GM12865 (cell line): ENCODE results near the gene SMS.

Experiments used
- DNase-seq: peaks from one replicate; pipeline ENCODE4 v3.0.0; 2010; ENCODE audit warnings: low read depth
- H3K4me3 ChIP-seq: 2 replicates; pipeline ENCODE4 v1.5.1; 2011; ENCODE audit warnings: mild to moderate bottlenecking, low read depth, low read length, control low read depth
- CTCF ChIP-seq: IDR thresholded peaks from 2 replicates; pipeline ENCODE4 v1.5.1; 2011; ENCODE audit warnings: low read length, control low read depth, low read depth, inconsistent platforms; ENCODE audit not compliant: insufficient read depth; ENCODE audit errors: missing control alignments

The SMS gene

DNA sequence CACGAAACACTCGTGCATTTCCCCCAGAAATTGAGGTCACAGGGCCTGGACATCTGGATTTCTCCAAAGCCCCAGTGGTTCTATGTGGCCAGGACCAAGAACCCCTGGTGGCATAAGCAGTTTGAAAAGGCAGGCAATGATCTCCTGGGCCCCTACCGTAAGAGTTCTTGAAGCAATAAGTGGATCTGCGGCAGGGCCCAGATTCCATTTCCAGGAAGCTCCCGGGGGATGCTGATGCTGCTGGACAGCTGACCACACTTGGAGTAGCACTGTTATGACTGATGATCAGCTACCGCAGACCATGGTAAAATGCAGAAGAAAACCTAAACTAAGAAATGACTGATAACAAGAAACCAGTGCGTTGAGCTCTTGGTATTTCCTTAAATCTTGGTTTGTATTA is 27.8 kb downstream of the SMS start:
- H3K4me3 ChIP-seq, result no peak overlapping the region
- no peak for TF ChIP-seq CTCF
- no peak for DNase-seq

DNA sequence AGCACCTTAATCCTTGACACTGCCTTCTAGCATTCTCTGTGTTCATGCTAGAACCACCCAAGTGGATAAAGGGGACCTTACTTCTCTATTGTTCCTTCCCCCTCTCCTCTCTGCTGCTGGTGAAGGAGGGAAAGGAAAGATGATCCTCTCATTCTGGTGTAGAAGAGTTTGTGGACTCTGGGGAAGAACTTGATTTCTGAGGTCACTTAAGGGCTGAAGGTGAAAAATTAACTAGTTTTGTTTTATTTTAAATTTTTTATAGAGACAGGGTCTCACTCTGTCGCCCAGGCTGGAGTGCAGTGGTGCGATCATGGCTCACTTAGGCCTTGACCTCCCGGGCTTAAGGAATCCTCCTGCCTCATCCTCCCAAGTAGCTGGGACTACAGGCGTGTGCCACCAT is 29.8 kb downstream of the SMS start:
- no peak for DNase-seq
- H3K4me3 ChIP-seq, result no peak overlapping the region
- no peak for TF ChIP-seq CTCF

DNA sequence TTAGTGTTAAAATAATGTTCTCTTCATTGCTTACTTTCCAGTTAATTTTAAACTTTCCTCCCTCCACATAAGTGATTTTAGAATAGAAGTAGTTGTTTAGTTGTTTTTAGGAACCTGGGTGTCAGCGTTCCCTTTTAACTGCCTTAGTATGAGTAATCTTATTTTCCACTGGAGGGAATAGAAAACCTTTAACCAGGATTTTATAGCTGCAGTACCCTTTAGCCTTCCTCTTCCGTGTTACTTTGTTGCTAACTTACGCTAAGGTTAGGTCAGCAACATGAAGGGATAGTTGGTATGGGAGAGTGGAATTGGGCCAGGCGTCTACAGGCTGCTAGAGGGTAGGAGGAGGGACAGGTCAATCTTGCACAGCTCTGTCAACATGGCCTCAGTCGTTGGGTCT is 31.5 kb downstream of the SMS start:
- H3K4me3 ChIP-seq, result no peak overlapping the region
- DNase-seq, result no peak
- TF ChIP-seq CTCF, result no peak

DNA sequence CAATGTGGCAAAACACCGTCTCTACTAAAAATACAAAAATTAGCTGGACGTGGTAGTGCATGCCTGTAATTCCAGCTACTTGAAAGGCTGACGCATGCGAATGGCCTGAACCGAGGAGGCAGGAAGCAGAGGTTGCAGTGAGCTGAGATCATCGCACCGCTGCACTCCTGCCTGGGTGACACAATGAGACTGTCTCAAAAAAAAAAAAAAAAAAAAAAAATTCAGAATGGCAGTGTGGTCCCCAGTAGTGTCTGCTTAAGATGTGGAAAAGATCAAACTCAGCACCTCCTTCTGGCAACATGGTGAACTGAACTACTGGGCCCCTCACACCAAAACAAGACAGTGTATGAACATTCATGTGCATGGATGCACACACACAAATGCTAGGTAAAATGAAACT is 32.2 kb downstream of the SMS start:
- peak; percentile 29 for DNase-seq

GRCh38 chrX:21973321-21974010 is 33.0 kb downstream of the SMS start:
- no peak for DNase-seq
- no peak overlapping the region for H3K4me3 ChIP-seq
- TF ChIP-seq CTCF, result no peak

More for the DNA sequence above, 32.2 kb downstream of the SMS start:
- TF ChIP-seq CTCF, result no peak
- no peak overlapping the region for H3K4me3 ChIP-seq

- no peak overlapping the region; the same call in 1 of the 2 replicates for H3K4me3 ChIP-seq
- no peak for TF ChIP-seq CTCF
- DNase-seq, result peak; percentile 11
Measured at GRCh38 chrX:21974011-21974385, 33.5 kb downstream of the SMS start.

DNA sequence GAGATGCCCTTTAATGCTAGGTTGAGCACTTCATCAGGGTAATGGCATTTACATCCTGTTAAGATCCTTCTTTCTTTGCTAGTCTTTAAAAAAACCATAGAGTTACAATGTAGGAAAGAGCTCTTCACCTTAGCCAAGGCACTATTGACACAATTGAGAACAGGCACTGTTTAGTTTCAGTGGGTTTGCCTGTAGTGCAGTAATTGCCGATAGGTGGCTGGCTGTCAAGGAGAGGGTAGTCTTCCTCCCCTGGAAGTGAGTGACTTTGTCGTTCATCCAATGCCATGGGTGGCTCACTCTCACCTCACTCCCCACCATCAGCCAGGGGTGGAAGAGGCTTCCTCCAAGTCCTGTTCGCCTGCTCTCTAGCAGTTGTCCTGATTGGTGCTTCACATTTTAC is 34.7 kb downstream of the SMS start:
- DNase-seq, result no peak
- H3K4me3 ChIP-seq, result no peak overlapping the region
- no peak for TF ChIP-seq CTCF
